NT2/D1 (cell line): ENCODE measurements around the gene PRR3.

Experiments used
- DNase-seq: peaks from one replicate; pipeline ENCODE4 v3.0.0-alpha.2; 2011; ENCODE audit warnings: low read depth, low spot score
- H3K27me3 ChIP-seq: 2 replicates; pipeline ENCODE4 v1.6.0; 2011; ENCODE audit warnings: mild to moderate bottlenecking; ENCODE audit not compliant: insufficient read length, insufficient read depth
- H3K36me3 ChIP-seq: 2 replicates; pipeline ENCODE4 v1.6.1; 2011; ENCODE audit warnings: mild to moderate bottlenecking, low read length, mixed read lengths; ENCODE audit not compliant: insufficient read depth, insufficient read length
- H3K4me1 ChIP-seq: 2 replicates; pipeline ENCODE4 v1.5.1; 2011; ENCODE audit not compliant: insufficient read depth, insufficient read length
- H3K4me3 ChIP-seq: 2 replicates; pipeline ENCODE4 v1.5.1; 2011; ENCODE audit warnings: low read depth; ENCODE audit not compliant: insufficient read length
- H3K9ac ChIP-seq: 2 replicates; pipeline ENCODE4 v1.6.0; 2011; ENCODE audit warnings: low read depth; ENCODE audit not compliant: insufficient read length
- H3K9me3 ChIP-seq: 2 replicates; pipeline ENCODE4 v1.5.1; 2011; ENCODE audit warnings: mild to moderate bottlenecking, low read length; ENCODE audit not compliant: insufficient read depth
- SUZ12 ChIP-seq: IDR thresholded peaks from 2 replicates; pipeline ENCODE4 v1.6.1; 2011; ENCODE audit not compliant: insufficient read length, insufficient read depth; ENCODE audit errors: extremely low read depth
- YY1 ChIP-seq: IDR thresholded peaks from 2 replicates; pipeline ENCODE4 v1.6.1; 2011; ENCODE audit not compliant: insufficient read length, insufficient read depth
- ZNF274 ChIP-seq: IDR thresholded peaks from 2 replicates; pipeline ENCODE4 v1.6.1; 2011; ENCODE audit warnings: mild to moderate bottlenecking, low read depth, low read length

PRR3 gene

GRCh38 chr6:30612213-30612612 is 55.1 kb downstream of the PRR3 start:
- Histone ChIP-seq H3K4me3 (no peak overlapping the region), H3K9me3 (no peaks in the 10 kb centered on the region), H3K9ac (no peak overlapping the region), H3K27me3 (no peaks in the 10 kb centered on the region), H3K4me1 (no peaks in the 10 kb centered on the region), H3K36me3 (peaks cover 84% of the 10 kb centered on the region)
- no peak for TF ChIP-seq SUZ12
- TF ChIP-seq YY1, result no peak
- TF ChIP-seq ZNF274, result no peak
- no peak for DNase-seq

- TF ChIP-seq SUZ12 (no peak), ZNF274 (no peak), YY1 (no peak)
- DNase-seq, result no peak
- Histone ChIP-seq H3K9me3 (no peaks in the 10 kb centered on the region), H3K4me3 (no peak overlapping the region), H3K9ac (no peak overlapping the region), H3K4me1 (no peaks in the 10 kb centered on the region), H3K36me3 (peaks cover 79% of the 10 kb centered on the region), H3K27me3 (no peaks in the 10 kb centered on the region)
Measured at GRCh38 chr6:30612687-30613248, 55.7 kb downstream of the PRR3 start.
